ENCODE measurements around the gene HACD2. TPM values are rescaled to one million over a fixed set of nuclear protein-coding genes. Genes with fewer than 3 reads are reported as not detected.

Gene HACD2, protein sequence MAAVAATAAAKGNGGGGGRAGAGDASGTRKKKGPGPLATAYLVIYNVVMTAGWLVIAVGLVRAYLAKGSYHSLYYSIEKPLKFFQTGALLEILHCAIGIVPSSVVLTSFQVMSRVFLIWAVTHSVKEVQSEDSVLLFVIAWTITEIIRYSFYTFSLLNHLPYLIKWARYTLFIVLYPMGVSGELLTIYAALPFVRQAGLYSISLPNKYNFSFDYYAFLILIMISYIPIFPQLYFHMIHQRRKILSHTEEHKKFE
- total RNA-seq (10 to 100 TPM in 4 of 5 donors, 1 to 10 TPM in 1; 6.7 to 36.0 (median 22.8) TPM), polyA plus RNA-seq (10 to 100 TPM in 1 of 3 donors, 1 to 10 TPM in 2; 5.3 to 10.1 (median 7.2) TPM)
- long read RNA-seq, donor 1, full-length matches to known transcripts = 2 of 2 reads
- long read RNA-seq, donor 1, partial matches to known transcripts = 0 of 2 reads
- long read RNA-seq, donor 1, other reads (novel, unspliced or antisense) = 0 of 2 reads
- long read RNA-seq, donor 2, full-length matches to known transcripts = 5 of 12 reads
- long read RNA-seq, donor 2, partial matches to known transcripts = 7 of 12 reads
- long read RNA-seq, donor 2, other reads (novel, unspliced or antisense) = 0 of 12 reads
- long read RNA-seq, donor 3, full-length matches to known transcripts = 1 of 1 reads
- long read RNA-seq, donor 3, partial matches to known transcripts = 0 of 1 reads
- long read RNA-seq, donor 3, other reads (novel, unspliced or antisense) = 0 of 1 reads
- long read RNA-seq, donor 4, full-length matches to known transcripts = 2 of 2 reads
- long read RNA-seq, donor 4, partial matches to known transcripts = 0 of 2 reads
- long read RNA-seq, donor 4, other reads (novel, unspliced or antisense) = 0 of 2 reads
- long read RNA-seq, donor 5, full-length matches to known transcripts = 7 of 7 reads
- long read RNA-seq, donor 5, partial matches to known transcripts = 0 of 7 reads
- long read RNA-seq, donor 5, other reads (novel, unspliced or antisense) = 0 of 7 reads
- long read RNA-seq, donor 6 = 0 reads
- long read RNA-seq, donor 7, full-length matches to known transcripts = 3 of 3 reads
- long read RNA-seq, donor 7, partial matches to known transcripts = 0 of 3 reads
- long read RNA-seq, donor 7, other reads (novel, unspliced or antisense) = 0 of 3 reads
- long read RNA-seq, donor 8, full-length matches to known transcripts = 5 of 5 reads
- long read RNA-seq, donor 8, partial matches to known transcripts = 0 of 5 reads
- long read RNA-seq, donor 8, other reads (novel, unspliced or antisense) = 0 of 5 reads
- long read RNA-seq, donor 9, full-length matches to known transcripts = 4 of 4 reads
- long read RNA-seq, donor 9, partial matches to known transcripts = 0 of 4 reads
- long read RNA-seq, donor 9, other reads (novel, unspliced or antisense) = 0 of 4 reads
- long read RNA-seq, donor 10, full-length matches to known transcripts = 2 of 13 reads
- long read RNA-seq, donor 10, partial matches to known transcripts = 11 of 13 reads
- long read RNA-seq, donor 10, other reads (novel, unspliced or antisense) = 0 of 13 reads

DNA sequence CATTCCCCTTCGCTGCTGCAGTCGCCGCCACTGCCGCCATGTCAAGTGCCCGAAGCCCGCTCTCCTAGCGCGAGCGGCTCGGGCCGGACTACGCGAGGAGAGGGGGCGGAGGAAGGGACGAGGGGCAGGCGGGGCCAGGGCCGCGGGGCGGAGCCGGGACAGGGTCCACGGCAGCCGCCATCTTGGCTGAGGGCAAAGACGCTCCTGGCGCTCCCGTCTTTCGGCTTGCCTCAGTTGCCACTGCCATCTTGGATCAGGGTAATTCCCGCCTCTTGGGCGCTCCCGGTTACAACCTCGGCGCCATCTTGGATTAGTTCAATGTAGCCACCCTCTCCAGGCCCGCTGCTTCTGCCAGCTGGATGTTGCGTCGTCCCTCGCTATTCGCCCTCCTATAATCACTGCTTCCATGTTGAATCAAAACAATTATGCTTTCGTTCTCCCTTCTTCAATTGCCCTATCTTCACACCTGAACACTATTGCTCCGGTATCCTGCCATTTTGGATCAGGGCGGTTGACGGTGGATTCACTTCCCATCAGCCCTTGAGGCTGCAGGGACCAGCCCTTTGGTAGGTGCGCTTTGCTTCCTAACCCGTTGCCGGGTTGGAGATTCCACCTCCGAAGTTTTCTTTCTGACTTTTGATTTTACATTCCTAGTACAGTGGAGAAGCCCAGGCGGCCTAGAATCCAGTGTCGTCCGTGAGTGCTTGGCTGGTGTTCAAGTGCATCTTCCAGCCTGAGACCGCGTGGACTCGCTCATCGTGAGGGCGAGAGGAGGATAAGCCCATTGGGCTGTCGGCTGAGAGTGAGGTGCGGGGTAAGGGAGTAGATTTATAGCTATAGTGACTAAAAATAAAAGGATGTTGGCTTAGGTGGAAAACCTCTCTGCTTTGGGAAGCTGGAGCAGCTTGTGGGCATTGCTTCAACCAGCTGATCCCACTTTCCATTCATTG lies at the start of gene HACD2:
TSS of gene HACD2 (minus strand) at position 66 of the 950 bp plus-strand sequence. CDS start at position 40, 26 bp downstream.
- Histone ChIP-seq H3K4me3 (peak within 1 kb of the TSS; percentile 88 to 96 (median 92)), H3K36me3 (peaks cover 10 to 18% (median 14%) of the 10 kb centered on the region in 4 donors), H3K27me3 (no peaks in the 10 kb centered on the region), H3K27ac (peak within 1 kb of the TSS; percentile 88 to 95 (median 92)), H3K9me3 (peaks cover 0 to 3% (median 1%) of the 10 kb centered on the region in 4 donors), H3K4me1 (peaks cover 6 to 35% (median 25%) of the 10 kb centered on the region in 4 donors)
- DNase-seq = peak; percentile 97 to 99
- TF ChIP-seq POLR2A (IDR thresholded peaks at IDR 0.05) (peak in 2 of 4 donors; percentile 30 to 57), POLR2AphosphoS5 (IDR thresholded peaks at IDR 0.05) (peak; percentile 67 to 95 (median 95)), CTCF (IDR thresholded peaks at IDR 0.05) (no peak)
- intact Hi-C loops (cut with DNase I; ENCODE audit: low total_unique reads) = no loop called here
- WGBS, 5 donors = 0 to 1% (median 1%) methylated on average over 38 to 54 of the region's 54 CpGs

DNA sequence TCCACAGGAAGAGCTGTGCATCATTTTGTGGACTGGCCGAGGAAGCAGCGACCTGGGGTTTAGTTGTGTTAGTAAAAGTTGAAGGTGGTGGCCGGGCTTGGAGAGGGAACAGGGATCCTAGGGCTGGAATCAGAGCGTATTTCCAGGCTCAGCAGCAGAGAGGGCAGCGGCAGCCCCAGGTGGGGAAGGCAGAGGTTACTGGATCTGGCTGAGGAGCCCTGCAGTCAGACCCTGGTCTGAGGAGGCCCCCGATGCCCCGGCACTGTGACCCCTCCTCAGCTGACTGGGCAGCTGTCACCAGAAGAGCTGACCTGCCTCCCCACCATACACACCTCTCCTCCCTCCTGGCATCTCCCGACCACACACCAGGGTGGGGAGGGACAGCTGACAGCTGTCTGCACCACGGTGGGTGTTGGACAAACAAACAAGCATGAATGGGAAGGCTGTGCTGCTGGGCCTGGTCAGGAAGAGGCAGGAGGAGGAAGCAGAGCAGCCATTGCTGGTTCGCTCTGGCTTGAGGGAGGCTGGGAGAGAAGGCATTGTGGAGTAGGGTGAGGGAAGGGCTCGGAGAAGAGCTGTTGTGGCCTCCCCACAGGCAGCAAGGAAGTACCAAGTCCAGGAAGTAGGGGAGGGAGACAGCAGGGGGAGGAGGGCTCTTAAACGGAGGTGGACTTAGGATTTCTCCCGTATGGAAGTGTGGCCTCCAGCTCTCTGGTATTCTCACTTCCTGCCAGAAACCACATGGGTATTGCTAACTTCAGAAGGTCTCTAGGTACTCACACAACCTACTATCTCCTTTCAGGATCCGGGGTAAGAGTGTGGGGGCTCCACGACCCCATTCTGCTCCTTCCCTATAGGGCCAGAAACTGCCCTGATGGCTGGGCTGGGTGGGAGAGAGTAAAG lies 49.5 kb upstream of the HACD2 start:
- peak overlapping the region in 4 of 5 donors; percentile 38 to 82 (median 66) for H3K27ac ChIP-seq
- DNase-seq = no peak

More for the DNA sequence above, 49.5 kb upstream of the HACD2 start:
- TF ChIP-seq POLR2A (IDR thresholded peaks at IDR 0.05) (no peak), POLR2AphosphoS5 (IDR thresholded peaks at IDR 0.05) (no peak), CTCF (IDR thresholded peaks at IDR 0.05) (no peak), EP300 (IDR thresholded peaks at IDR 0.05) (no peak)
- Histone ChIP-seq H3K4me3 (no peak overlapping the region), H3K9me3 (no peaks in the 10 kb centered on the region), H3K27me3 (no peaks in the 10 kb centered on the region), H3K4me1 (peaks cover 27 to 81% (median 47%) of the 10 kb centered on the region in 4 donors), H3K36me3 (peaks cover 11 to 63% (median 26%) of the 10 kb centered on the region in 4 donors)
- intact Hi-C loops (cut with DNase I; ENCODE audit: low total_unique reads) = no loop called here
- WGBS, 5 donors = 61 to 69% (median 62%) methylated on average over 14 to 15 of the region's 15 CpGs

Measured in stomach (tissue), 19 donors.